KMS-11 (cell line): ENCODE data around the gene RAB40C.

Experiments
- H2AFZ ChIP-seq: fragments of 200-600 bp; sonication (generic); 2 replicates; pipeline ENCODE4 v1.6.1; 2016; ENCODE audit warnings: antibody characterized with exemption, mixed run types, low read depth
- H3K27ac ChIP-seq: fragments of 200-600 bp; sonication (generic); 2 replicates; pipeline ENCODE4 v1.6.1; 2016; ENCODE audit warnings: mild to moderate bottlenecking, mixed run types
- H3K27me3 ChIP-seq: fragments of 200-600 bp; sonication (generic); 2 replicates; pipeline ENCODE4 v1.6.1; 2017; ENCODE audit warnings: mild to moderate bottlenecking, low read depth, mixed run types, moderate library complexity; ENCODE audit not compliant: insufficient read depth
- H3K36me3 ChIP-seq: fragments of 200-600 bp; sonication (generic); 2 replicates; pipeline ENCODE4 v1.6.1; 2017; ENCODE audit warnings: mild to moderate bottlenecking, mixed run types; ENCODE audit not compliant: insufficient read depth
- H3K4me1 ChIP-seq: fragments of 200-600 bp; sonication (generic); 2 replicates; pipeline ENCODE4 v1.6.1; 2016; ENCODE audit warnings: mild to moderate bottlenecking, low read depth, mixed run types; ENCODE audit not compliant: poor library complexity, severe bottlenecking
- H3K4me2 ChIP-seq: fragments of 200-600 bp; sonication (generic); 2 replicates; pipeline ENCODE4 v1.7.0; 2016; ENCODE audit warnings: mild to moderate bottlenecking, mixed run types
- H3K4me3 ChIP-seq: fragments of 200-600 bp; sonication (generic); IDR thresholded peaks from 2 replicates; pipeline ENCODE4 v1.6.1; 2017; ENCODE audit warnings: low read depth, low read length, mixed read lengths; ENCODE audit not compliant: insufficient read depth
- H3K79me2 ChIP-seq: fragments of 200-600 bp; sonication (generic); 2 replicates; pipeline ENCODE4 v1.6.1; 2016; ENCODE audit warnings: low read depth, mixed run types; ENCODE audit not compliant: insufficient read depth
- H3K9ac ChIP-seq: fragments of 200-600 bp; sonication (generic); 2 replicates; pipeline ENCODE4 v1.6.1; 2016; ENCODE audit warnings: mild to moderate bottlenecking, mixed run types
- H4K20me1 ChIP-seq: fragments of 200-600 bp; sonication (generic); 2 replicates; pipeline ENCODE4 v1.6.1; 2016; ENCODE audit warnings: mild to moderate bottlenecking, mixed run types; ENCODE audit not compliant: insufficient read depth
- CTCF ChIP-seq: fragments of 200-600 bp; sonication (generic); conservative IDR thresholded peaks from 2 replicates; pipeline ENCODE4 v1.6.1; 2017; ENCODE audit warnings: low read depth, mild to moderate bottlenecking, antibody characterized with exemption, low read length, moderate library complexity, mixed read lengths

The RAB40C gene

GRCh38 chr16:552171-552570 is 37.7 kb upstream of the RAB40C start:
- H3K27ac ChIP-seq = no peak overlapping the region

GRCh38 chr16:553601-554296 is 36.1 kb upstream of the RAB40C start:
- H3K27me3 ChIP-seq = peaks cover 15% of the 10 kb centered on the region
- no peak overlapping the region for H3K4me3 ChIP-seq
- H4K20me1 ChIP-seq = no peaks in the 10 kb centered on the region
- TF ChIP-seq CTCF = no peak
- no peak overlapping the region for H2AFZ ChIP-seq
- H3K4me1 ChIP-seq = no peaks in the 10 kb centered on the region
- H3K36me3 ChIP-seq = no peaks in the 10 kb centered on the region
- no peak overlapping the region for H3K9ac ChIP-seq
- no peak overlapping the region for H3K27ac ChIP-seq
- no peak overlapping the region for H3K4me2 ChIP-seq
- H3K79me2 ChIP-seq = no peaks in the 10 kb centered on the region

More at GRCh38 chr16:552171-552570, 37.7 kb upstream of the RAB40C start:
- H3K27me3 ChIP-seq = peaks cover under 1% of the 10 kb centered on the region; the same call in 1 of the 2 replicates
- no peak overlapping the region for H3K4me2 ChIP-seq
- no peaks in the 10 kb centered on the region for H3K4me1 ChIP-seq
- H3K4me3 ChIP-seq = no peak overlapping the region
- no peak overlapping the region for H3K9ac ChIP-seq
- no peaks in the 10 kb centered on the region for H4K20me1 ChIP-seq
- H2AFZ ChIP-seq = no peak overlapping the region
- no peaks in the 10 kb centered on the region for H3K79me2 ChIP-seq
- H3K36me3 ChIP-seq = no peaks in the 10 kb centered on the region
- no peak for TF ChIP-seq CTCF

GRCh38 chr16:554297-554621 is 35.6 kb upstream of the RAB40C start:
- Histone ChIP-seq H3K9ac (no peak overlapping the region), H3K27ac (no peak overlapping the region), H4K20me1 (no peaks in the 10 kb centered on the region), H3K4me2 (no peak overlapping the region), H3K79me2 (no peaks in the 10 kb centered on the region), H3K27me3 (peaks cover 19% of the 10 kb centered on the region), H2AFZ (no peak overlapping the region), H3K4me3 (no peak overlapping the region), H3K4me1 (no peaks in the 10 kb centered on the region), H3K36me3 (no peaks in the 10 kb centered on the region)
- no peak for TF ChIP-seq CTCF

- Histone ChIP-seq H3K27ac (no peak overlapping the region), H3K9ac (no peak overlapping the region), H3K79me2 (no peaks in the 10 kb centered on the region), H3K4me1 (no peaks in the 10 kb centered on the region), H3K36me3 (no peaks in the 10 kb centered on the region), H4K20me1 (no peaks in the 10 kb centered on the region), H3K27me3 (peaks cover 23% of the 10 kb centered on the region), H2AFZ (no peak overlapping the region), H3K4me2 (no peak overlapping the region), H3K4me3 (no peak overlapping the region)
- TF ChIP-seq CTCF = no peak
Observed at GRCh38 chr16:554640-555365, 35.1 kb upstream of the RAB40C start.
